ENCODE data around the gene ADA.

Gene ADA

DNA sequence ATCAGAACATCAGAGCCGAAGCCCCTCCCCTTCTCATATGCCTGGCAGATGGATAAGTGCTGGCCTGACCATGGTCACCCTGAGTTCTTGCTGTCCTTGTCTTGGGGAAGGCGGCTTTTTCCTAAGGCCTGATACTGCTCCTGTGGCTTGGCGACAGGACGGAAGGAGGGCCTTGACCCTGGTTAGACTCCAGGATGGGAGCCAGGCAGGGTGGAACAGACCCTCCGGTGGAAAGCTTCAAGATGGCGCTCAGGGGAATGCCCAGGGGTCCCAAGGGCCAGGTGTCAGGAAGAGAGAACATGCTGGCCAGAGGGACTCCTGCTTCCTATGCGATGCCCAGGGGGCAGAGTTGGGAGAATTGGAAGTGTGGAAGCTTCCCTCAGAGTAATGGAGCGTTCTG lies 29.6 kb downstream of the ADA start:
- DNase-seq = no peak

DNA sequence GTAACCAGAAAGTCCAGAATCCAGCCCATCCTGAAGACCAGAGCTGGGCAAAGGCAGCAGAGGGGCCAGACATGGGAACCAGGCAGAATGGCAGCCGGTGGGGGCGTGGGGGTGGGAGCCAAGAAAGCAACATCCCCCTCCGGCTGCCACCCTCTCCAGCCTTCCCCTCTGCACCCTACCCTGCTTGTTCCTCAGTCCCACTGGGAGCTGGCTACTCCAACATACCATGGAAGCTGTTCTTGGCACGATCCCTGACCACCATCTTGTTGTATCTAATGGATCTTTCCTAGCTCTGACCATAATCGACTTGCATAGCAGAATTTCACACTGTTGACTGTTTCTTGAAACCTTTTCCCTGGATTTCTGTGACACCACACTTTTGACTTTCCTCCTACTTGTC lies 30.2 kb downstream of the ADA start:
- DNase-seq = no peak

DNA sequence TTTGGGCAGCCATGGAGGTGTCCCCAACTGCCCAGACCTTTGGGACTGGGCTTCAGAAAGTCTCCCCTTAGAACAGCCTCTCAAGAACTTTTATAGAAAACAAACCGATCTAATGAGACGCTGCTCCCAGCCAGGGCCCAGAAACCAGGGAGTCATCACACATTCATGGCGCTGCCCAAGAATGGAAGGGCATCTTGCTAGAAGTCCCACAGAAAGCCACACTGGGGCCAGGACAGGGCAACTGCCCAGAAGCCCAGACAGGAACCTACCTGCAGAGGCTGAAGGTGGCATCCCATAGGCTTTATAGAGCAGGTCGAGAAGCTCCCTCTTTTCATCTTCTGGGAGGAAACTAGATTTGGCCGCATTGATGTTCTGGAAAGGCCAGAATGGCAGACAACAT lies 31.5 kb downstream of the ADA start:
- no peak for DNase-seq

DNA sequence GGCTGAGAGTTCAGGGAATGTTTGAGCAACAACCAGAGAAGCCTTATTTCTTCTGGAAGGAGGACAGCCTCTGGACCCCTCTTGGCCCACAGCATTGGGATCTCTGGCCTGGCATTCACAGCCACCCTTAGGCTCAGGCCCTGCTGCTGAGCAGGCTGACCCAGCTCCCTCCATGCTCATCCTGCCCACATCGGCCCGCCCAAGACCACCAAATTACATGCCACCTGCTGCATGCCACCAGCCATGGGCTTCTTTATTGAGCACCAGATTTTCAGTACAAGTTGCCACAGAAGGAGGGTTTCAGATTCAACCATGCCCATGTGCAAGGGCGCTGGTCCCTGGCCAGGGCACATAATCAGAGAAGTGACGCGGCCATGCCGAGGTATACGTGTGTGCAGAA lies 32.2 kb downstream of the ADA start:
- no peak for DNase-seq

DNA sequence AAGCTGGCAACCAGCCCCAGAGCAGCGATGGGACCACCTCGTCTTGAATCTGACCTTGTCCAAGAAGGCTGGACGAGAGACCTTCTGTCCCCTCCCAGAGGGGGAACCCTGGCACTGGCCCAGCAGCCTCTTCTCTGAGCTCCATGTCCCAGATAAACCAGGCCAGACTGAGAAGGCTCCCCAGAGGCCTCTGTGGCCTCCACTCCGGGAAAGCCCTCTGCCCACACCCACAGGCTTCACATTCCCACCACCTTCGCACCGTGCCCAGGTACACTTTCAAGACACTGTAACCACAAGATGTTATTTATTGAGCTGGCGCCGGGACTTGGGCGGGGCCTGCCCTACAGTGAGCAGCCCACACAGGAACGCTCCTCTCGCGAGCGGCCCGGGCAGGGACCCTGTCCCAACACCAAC lies 33.2 kb downstream of the ADA start:
- peak; percentile 32 for DNase-seq

DNA sequence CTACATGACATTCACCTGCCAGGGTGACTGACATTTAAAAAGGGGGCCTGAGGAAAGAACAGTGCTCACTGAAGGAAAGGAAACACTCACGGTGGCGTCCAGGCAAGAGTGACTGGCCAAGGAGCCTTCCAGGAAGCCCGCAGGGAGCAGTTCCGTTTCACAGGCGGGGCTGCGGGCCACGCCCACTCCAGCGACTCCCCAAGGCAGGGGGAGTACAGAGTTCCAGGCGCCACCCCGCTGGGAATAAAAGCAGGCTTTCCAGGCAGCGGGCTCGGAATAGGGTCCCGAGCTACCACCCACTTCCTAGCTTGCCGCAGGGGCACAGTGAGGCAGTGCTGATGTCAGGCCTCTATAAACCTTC lies 34.9 kb downstream of the ADA start:
- no peak for DNase-seq

DNA sequence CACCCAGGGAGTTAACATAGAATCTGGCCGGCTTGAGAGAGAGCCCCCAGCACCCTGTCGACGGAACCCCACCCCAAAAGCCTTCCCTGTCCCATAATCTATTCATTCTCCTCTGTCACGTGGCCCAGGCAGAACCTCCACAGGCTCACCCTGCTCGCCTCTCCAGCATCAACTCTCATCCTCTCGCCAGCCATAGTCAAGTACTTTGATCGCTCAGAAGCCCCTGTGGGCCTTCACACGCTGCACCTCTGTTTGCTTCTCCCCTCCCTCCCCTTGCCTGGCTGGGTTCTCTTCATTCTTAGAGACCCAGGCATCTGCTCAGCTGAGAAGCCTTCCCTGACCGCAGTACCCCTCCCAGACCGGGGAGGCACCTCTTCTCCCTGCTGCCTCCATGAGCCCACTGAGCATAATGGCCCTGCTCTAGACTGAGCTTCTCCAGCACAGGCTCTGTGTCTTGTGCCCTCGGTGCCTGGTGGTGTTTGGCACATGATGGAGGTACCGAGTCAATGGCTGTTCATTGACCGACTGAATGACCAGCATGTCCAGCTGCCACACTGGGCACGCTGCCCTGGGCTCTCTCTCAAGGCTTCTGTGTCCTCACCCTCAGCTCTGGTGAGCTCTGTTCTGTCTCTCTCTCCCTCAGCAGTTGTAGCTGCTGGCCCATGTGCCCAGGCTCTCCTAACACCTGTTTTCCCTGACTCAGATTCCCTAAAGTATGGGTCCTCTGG lies 35.5 kb downstream of the ADA start:
- DNase-seq = no peak

DNA sequence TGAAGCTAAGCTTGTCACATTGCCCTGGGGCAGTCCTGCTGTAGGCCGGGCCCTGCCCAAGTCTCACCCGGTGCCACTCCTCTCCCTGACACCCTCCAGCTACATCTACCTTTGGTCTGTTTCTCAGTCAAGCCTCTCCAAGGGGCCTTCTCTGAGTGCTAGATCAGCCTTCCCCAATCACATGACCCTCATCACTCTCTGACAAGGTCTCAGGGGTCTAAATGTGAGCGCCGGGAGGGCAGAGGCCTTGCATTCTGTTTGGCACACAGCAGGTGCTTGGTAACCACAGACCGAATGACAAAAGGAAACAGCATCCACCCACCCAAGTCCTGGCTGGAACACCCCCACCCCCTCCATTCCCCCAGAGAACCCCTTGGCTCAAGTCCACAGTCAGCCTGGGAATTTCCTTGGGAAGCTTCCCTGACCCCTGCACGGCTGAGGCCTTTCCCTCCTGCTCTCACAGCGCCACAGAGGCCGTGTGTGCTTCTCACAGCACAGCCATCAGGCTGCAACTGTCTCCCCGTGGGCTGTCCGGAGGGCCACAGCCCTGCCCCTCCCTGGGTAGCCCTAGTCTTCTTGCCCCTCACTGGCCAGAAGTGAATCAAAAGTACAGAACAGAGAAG lies 36.2 kb downstream of the ADA start:
- DNase-seq = no peak

DNA sequence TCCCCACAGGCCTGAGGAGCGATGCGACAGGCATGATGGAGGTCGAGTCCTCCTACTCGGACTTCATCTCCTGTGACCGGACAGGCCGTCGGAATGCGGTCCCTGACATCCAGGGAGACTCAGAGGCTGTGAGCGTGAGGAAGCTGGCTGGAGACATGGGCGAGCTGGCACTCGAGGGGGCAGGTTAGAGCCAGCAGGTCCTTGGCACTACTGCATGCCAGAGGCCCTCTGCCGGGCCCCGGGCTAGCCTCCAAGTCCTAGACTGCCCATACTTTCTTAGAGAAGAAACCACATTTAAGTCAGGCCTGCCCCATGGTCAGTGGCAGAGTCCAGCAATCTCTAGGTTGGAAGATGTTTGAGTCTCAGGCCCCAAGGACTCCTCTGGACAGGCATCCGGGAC lies 37.0 kb downstream of the ADA start:
- no peak for DNase-seq

DNA sequence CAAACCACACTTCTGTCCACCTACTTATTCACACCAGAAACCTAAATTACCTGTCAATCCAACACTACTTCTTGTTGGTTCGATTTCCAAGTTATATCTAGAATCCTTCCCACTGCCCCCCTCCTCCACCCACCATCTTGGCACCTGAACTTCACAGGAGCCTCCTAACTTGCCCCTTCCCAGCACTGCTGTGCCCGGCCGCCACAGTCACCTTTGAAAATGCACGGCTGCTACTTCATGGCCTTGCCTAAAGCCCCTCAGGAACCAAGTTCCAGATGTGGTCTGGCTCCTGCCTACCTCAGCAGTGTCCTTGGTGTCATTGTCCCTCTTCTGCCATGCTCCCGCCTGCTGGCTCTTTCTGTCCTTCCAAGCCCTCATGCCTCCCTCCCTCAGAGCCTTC lies 37.9 kb downstream of the ADA start:
- DNase-seq = no peak

DNA sequence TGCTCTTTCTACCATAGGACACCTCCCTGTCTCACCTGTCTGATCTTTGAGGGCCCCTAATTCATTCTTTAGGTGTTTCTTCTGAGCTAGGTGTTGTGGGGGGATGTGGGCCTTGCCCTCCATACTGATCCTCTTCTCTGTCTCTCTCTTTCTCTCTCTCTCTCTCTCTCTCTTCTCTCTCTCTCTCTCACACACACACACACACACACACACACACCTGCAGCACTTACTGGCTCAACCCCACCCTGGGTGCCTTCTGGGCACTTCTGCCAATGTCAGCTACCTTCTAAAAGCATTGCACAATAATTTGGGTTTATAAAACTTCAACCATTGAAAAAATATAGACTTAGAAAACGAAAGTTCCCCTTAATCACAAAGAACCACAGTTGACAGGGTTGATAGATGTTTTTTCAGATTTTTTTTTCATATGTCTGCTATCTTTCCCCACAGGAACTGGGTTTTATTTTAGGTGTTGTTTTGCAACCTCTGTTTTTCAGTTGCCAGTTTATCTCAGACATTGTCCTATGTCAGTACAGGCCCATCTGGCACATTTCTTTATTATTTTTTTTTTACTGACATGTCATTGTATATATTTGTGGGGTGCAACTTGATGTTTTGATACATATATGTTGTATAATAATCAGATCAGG lies 41.1 kb downstream of the ADA start:
- DNase-seq = peak; percentile 58

DNA sequence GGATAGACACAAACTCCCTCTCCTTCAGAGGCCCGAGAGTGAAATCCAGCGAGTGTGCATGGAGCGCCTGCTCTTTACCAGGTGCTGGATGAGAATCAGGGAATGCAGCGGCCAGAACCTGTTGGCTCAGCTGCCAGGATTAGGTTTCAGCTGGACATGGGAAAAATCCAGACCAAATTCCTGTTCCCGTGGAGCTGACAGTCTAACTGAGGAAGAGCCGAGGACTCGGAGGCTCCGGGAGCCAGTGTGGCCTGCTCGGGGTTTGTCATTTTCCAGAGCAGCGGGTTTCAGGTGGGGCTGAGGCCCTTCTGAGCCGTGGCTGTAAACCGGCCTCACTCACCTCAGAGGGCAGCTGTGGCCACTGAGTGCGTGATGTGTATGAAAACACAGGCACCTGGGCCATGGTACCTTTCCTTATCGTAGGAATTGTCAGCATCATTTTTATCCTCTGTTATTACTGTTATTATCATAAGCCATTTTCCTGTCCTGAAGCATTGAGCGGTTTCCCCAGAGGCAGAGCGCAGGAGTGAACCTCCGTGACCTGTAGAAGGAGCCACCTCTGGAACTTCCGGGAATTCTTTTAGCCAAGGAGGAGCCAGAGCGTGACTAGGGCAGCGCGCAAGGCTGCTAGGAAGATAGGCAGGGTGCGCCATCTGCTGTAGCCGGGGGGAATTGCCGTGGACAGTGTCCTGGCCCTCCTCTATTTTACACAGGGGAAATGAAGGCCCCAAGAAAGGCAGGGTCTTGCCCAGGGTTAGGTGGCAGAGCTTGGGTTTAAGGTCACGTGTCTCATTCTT lies 41.8 kb downstream of the ADA start:
- DNase-seq = peak; percentile 76

DNA sequence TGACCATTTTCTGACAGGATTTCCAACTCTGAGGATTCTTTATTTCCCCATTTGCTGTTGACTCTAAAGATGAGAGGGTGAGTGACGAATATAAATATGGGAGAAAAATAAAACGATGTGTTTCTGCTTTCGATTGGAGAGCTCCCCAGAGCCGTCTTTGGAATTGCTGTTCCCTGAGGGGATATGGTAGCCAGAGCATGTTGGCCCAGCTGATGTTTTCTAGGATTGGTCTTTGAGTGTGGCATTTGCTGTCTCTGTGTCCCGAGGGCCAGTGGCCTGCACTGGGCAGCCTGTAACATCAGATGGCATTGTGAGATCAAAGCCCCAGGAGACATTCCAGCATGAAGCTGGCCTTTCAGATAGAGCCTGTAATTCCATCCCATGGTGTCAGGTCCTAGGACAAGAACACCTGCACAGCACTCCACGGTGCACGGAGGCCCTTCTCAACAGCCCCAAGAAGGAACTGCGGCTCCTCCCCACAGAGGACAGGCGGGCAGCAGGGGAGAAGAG lies 42.4 kb downstream of the ADA start:
- no peak for DNase-seq

DNA sequence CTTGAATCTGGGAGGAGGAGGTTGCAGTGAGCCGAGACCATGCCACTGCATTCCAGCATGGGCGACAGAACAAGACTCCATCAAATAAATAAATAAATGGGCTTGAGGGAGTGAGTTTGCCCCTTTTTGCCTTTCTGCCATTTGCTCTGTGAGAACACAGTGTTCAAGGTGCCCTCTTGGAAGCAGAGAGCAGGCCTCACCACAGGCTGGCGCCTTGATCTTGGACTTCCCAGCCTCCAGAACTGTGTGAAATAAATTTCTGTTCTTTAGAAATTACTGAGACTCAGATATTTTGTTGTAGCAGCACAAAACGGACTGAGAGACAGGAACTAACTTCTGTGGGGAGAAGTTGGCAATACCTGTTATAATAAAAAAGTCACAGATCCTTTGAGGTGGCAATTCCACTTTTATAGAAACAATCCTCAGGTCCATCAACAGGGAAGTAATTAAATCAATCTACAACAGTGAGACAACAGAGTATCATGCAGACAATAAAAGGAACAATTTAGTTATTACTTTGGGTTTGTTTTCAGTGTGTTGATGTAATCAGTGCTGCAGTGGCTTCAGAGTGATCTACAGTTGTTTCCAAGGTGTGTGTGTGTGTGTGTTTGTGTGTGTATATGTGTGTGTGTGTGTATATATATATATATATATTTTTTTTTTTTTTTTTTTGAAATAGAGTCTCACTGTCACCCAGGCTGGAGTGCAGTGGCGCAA lies 44.6 kb downstream of the ADA start:
- no peak for DNase-seq

DNA sequence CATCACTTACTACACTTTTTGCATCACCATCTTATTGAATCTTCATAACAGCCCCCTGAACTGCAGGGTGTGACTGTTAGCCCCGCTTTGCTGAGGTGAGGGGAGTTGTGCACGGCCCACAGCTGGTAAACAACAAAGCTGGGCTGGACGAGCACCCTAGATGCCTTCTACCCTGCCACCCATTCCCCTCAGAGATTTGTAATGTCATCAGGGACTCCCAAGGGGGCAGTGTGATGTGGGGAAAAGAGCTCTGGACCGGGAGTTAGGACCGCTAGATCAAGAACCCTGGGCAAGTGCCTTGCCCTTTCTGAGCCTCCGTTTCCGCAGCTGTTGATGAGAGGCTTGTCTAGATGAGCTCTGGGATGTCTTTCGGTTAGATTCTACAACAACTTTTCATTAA lies 48.2 kb downstream of the ADA start:
- DNase-seq = no peak

DNA sequence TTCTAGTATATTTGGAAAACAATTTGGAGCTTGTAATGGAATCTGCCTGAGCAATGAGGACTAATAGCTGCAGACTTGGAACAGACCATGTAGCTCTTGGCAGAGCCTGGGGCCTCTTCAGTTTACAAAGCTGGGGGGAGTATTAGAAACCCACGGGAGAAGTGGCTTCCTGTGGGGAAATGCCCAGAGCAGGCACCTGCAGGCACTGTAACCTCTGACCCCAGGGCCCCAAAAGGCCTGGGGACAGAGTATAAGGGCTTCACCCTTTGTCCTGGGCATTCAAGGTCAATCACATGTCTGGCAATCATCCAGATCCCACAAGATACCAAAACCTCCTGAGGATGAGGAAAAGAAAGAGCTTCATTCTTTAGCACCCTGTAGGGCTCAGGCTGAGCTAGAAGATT lies 49.7 kb downstream of the ADA start:
- DNase-seq = no peak

DNA sequence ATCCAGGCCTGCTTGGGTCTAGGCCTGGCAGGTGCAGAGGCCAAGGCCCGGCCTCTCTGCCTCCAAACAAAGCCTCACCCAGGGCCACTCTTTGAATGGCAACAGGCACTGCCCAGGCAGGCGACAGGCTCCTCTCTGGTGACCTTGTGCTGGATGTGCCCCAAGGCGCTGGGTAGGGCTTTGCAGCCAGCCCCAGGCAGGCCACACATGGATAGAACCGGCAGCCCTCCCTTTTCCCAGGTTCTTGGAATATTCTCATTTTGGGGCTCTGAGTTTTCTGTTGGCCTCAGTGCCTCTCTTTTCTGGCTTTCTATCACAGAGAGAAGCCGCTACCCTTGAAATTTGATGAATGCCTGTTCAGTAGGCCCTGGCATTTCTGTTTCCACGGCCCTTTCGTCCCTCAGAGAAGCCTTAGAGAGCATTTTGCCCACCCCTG lies 50.2 kb downstream of the ADA start:
- no peak for DNase-seq

DNA sequence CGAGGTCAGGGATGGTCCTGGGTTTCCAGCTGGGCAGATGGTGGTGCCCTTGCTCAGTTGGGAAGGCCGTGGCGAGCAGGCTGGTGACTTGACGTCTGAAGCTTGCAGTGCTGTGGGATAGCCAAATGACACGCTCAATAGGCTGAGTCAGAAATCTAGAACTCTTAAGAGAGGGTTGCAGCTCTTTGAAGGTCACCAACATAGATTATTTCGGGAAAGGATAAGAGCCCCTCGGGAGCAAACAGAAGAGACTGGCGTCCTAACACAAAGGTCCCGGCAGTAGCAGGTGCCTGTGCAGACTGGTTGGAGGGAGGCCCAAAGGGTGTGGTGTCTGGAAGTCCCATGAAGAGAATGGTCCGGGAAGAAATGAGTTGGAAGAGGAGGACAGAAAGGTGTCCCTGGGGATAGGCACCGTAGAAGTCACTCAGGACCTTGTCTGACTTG lies 50.7 kb downstream of the ADA start:
- no peak for DNase-seq

DNA sequence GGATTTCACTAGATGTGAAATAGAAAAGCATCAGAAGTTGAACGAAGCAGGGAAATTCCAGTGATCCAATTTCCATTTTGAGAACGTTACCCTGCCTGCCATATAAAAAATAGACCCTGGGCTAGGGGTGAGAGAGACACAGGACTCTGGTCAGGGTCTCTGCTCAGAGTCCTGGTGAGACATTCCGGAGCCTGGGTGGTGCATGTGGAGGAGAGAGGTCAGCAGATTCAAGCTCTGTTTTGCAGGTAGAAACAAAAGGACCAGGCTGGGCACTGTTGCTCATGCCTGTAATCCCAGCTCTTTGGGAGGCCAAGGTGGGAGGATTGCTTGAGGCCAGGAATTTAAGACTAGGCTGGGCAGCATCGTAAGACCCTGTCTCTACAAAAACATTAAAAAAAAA lies 51.2 kb downstream of the ADA start:
- DNase-seq = no peak

DNA sequence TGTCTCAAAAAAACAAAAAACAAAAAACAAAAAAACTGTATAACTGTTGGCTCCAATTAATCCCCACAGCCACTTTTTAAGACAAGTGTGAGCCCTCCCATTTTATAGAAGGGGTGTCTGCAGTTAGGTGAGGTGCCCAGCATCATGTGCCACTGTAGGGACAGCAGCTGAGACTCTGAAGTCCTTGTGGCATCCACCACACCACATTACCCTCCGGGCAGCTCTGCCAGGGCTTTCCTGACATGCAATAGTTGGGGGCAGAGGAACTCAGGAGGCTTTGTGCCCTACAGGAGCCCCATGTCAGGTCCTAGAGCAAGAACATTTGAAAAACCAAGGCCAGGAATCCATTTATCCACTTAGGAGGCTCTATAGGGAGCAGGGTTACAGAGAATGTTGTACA lies 51.8 kb downstream of the ADA start:
- no peak for DNase-seq

DNA sequence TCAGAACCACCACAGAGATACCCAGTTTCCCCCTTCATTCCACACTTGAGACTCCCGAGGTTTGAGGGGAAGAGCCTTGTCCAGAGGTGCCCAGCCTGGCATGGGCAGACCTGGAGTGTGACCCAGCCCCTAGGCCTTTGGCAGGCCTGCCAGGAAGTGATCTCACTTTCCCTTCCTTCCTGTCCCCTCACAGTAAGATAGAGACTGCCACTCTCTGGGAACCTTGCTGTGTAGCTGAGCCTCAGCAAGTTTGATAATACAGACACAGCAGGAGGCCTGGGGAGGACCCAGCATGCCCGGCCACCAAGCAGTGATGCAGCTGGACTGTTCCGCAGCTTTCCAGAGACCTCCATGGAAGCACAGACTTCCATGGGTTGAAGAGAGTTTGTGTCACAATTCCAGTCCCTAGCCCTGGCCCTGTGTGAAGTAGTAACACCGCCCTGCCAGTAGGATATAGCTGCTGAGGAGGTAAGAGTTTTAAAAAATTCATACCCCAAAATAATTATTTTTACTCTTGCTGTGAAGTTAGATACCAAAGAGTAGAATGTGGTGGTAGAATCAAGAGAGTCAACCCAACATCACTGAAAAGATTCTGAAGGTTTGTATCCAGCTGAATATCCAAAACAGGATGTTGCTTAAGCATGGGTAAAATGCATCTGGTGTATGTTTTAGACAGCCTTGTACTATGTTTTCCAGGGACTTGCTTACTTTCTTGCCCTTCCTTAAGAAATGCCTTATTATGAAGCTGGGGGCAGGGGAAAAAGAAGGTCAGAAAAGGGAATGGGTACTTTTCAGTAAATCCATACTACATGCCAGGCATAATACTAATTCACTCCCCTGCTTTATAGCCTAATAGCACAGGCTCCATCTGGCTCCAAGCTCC lies 52.8 kb downstream of the ADA start:
- no peak for DNase-seq

DNA sequence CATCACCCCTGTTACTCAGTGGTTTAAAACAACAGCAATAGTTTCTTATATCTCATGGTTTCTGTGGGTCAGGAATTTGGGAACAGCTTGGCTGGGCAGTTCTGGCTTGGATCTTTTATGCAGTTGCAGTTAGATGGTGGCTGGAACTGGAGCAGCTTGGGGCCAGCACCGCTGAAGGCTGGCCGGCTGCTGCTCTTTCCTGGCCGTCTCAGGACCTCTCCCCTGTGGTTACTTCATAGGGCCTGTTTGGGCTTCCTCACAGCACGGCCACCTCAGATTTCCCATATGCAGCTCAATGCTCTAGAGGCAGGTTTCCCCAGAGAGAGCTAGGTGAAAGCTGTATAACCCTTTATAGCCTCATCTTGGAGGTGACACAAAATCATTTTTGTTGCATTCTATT lies 53.6 kb downstream of the ADA start:
- no peak for DNase-seq

Measured in CD4-positive, alpha-beta T cell treated with Interleukin-4 for 4 hours (primary cell).